HG02623 (cell line): ENCODE measurements around the gene CDHR5.

ENCODE experiments used
- ATAC-seq: cut with Tn5 transposase; IDR thresholded peaks from one replicate; pipeline ENCODE4 v1.9.1; 2021; ENCODE audit warnings: moderate library complexity; ENCODE audit not compliant: unreplicated experiment

Gene CDHR5

GRCh38 chr11:646214-646613 is 21.5 kb upstream of the CDHR5 start:
- ATAC-seq, result no peak

- ATAC-seq, result no peak
Observed at GRCh38 chr11:645536-645935, 20.8 kb upstream of the CDHR5 start.

DNA sequence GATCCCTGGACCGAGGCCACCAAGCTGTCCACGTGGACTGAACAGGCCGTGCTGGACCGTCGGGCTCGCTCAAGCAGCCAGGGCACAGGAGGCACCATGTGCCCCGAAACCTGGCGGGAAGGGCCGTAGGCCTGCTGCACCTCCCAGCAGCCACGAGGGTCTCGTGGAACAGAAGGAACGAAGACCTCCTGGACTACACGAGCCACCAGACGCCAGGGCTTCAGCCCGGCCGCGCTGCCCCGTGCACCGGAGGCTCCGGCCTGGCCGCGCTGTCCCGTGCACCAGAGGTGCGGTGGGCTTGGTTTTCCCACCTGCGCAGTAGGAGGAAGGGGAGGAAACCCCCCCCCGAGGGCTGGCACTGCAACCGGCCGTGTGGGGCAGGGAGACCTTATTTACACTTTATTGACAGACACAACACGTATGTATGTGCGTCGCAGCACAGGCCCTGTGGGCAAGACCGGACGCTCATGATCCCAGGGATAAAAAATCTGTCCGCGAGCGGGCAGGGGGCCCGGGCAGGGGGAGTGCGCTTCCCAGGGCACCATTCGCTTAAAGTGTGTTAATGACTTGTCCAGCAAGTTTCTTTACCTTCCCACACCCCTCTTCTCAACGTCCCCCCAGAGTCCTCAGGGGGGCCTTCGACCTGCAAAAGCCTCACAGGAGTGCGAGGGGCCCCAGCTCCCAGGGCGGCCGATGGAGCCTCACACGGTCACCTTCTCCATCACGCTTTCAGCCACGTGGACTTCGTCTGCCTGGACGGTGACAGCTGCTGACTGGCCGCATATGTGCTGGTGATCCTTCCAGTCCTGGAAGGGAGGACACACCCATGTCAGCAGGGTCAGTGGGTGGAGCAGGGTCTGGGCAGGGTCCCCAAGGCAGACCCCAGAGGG is 19.3 kb upstream of the CDHR5 start:
- no peak for ATAC-seq

GRCh38 chr11:643366-643765 is 18.6 kb upstream of the CDHR5 start:
- ATAC-seq, result no peak

- no peak for ATAC-seq
Observed at GRCh38 chr11:641806-642370, 17.1 kb upstream of the CDHR5 start.

- no peak for ATAC-seq
Observed at GRCh38 chr11:640021-640706, 15.4 kb upstream of the CDHR5 start.

DNA sequence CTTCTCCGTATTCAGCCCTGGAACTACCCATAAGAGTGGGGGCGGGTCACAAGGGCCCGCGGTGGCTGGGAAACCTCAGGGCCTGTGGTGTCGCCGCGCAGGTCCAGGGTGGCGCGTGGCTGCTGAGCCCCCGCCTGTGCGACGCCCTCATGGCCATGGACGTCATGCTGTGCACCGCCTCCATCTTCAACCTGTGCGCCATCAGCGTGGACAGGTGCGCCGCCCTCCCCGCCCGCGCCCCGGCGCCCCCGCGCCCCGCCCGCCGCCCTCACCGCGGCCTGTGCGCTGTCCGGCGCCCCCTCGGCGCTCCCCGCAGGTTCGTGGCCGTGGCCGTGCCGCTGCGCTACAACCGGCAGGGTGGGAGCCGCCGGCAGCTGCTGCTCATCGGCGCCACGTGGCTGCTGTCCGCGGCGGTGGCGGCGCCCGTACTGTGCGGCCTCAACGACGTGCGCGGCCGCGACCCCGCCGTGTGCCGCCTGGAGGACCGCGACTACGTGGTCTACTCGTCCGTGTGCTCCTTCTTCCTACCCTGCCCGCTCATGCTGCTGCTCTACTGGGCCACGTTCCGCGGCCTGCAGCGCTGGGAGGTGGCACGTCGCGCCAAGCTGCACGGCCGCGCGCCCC is 14.7 kb upstream of the CDHR5 start:
- ATAC-seq, result no peak

- no peak for ATAC-seq
Observed at GRCh38 chr11:638631-639331, 14.0 kb upstream of the CDHR5 start.

- no peak for ATAC-seq
Observed at GRCh38 chr11:637593-638521, 13.1 kb upstream of the CDHR5 start.

DNA sequence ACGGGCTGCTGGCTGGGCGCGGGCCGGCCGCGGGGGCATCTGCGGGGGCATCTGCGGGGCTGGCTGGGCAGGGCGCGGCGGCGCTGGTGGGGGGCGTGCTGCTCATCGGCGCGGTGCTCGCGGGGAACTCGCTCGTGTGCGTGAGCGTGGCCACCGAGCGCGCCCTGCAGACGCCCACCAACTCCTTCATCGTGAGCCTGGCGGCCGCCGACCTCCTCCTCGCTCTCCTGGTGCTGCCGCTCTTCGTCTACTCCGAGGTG is 12.5 kb upstream of the CDHR5 start:
- no peak for ATAC-seq

DNA sequence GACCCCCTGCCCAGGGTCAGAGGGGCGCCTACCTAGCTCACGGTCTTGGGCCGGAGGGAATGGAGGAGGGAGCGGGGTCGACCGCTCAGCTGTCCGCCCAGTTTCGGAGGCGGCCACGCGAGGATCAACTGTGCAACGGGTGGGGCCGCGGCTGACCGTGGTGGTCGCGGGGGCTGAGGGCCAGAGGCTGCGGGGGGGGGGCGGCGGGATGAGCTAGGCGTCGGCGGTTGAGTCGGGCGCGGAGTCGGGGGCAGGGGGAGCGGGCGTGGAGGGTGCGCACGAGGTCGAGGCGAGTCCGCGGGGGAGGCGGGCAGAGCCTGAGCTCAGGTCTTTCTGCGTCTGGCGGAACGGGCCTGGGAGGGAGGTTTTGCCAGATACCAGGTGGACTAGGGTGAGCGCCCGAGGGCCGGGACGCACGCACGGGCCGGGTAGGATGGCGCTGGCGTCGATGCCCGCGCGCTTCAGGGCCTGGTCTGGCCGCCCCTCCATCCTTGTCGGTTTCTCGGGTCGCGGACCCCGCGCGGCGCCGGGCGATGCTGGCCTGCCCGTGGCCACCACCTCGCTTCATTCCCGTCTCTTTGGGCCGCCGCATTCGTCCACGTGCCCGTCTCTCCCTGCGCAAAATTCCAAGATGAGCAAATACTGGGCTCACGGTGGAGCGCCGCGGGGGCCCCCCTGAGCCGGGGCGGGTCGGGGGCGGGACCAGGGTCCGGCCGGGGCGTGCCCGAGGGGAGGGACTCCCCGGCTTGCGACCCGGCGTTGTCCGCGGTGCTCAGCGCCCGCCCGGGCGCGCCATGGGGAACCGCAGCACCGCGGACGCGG is 12.0 kb upstream of the CDHR5 start, which contains the start of gene DRD4:
Gene DRD4, plus strand, starts transcription at position 759 of the 822 bp plus-strand sequence. Its CDS starts 36 bp downstream, at position 795.
- no peak for ATAC-seq

- no peak for ATAC-seq
Observed at GRCh38 chr11:635945-636510, 11.3 kb upstream of the CDHR5 start.

- no peak for ATAC-seq
Observed at GRCh38 chr11:630871-631270, 6.1 kb upstream of the CDHR5 start.

DNA sequence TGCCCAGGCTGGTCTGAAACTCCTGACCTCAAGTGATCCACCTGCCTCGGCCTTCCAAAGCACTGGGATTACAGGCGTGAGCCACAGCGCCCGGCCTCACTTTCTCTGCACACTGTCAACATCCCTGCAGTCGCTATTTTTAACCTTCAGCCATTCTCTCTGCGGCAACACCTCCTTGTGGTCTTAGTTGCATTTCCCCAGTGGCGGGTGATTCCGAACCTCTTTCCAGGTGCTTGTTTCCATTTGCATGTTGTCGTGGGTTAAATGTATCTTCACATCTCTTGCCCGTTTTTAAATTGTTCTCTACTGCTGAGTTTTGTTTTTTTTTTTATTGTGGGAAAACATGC is 4.5 kb upstream of the CDHR5 start:
- no peak for ATAC-seq

DNA sequence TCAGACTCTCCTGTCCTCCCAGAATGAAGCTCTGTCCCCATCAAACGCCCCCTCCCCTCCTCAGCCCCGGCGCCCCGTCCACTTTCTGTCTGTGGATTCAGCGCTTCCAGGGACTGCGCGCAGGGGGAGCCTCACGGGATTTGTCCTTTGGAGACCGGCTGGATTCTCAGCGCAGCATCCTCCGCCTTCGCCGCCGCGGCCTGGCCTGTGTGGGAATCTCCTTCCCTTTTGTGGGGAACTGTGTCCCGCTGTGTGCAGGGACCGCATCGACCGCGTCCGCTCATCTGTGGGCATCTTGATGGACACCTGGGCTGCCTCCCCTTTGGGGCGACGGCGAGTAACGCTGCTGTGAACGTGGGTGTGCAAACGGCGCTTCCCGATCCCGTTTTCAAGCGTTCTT is 3.3 kb upstream of the CDHR5 start:
- ATAC-seq, result no peak

GRCh38 chr11:627308-627576 is 2.5 kb upstream of the CDHR5 start:
- ATAC-seq, result no peak

DNA sequence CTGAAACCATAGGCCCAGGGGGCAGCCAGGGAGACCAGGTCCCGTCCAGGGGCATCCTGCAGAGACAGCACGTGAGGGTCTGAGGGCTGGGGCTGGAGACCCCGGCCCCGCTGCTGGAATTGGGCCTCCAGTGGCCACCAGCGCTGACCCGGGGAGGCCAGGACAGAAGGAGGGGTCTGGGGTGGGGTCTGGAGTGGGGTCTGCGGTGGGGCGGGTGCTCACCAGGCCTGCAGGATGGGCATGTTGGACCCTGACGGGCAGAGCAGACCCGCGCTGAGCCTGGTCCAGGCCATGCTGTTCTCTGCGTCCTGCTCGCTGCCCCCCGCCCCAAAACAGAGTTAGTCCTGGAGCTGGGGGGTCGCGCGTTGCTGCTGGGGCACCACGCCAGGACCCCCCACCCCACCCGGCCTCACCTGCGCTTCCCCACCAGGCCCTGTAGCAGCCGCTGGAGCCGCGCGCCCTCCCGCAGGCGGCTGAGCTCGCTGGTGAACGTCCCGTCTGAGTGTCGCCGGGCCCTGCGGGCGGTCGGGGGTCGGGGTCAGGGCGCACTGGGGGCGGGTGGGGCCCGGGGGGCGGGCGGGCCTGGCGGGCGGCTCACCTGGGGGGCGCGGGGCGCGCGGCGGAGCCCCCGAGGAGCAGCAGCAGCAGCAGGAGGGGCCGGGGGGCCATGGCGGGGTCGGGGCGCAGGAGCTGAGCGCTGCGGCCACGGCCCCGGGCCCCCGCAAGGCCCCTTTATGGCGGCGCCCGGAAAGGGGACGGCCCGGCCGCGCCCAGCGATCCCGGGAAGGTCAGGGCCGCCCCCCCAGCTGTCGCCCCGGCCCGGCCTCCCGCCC is 1.9 kb upstream of the CDHR5 start, which contains the start of gene SCT:
Gene SCT, minus strand, starts transcription at position 707 of the 833 bp plus-strand sequence. Its CDS starts 38 bp downstream, at position 669.
- no peak for ATAC-seq

DNA sequence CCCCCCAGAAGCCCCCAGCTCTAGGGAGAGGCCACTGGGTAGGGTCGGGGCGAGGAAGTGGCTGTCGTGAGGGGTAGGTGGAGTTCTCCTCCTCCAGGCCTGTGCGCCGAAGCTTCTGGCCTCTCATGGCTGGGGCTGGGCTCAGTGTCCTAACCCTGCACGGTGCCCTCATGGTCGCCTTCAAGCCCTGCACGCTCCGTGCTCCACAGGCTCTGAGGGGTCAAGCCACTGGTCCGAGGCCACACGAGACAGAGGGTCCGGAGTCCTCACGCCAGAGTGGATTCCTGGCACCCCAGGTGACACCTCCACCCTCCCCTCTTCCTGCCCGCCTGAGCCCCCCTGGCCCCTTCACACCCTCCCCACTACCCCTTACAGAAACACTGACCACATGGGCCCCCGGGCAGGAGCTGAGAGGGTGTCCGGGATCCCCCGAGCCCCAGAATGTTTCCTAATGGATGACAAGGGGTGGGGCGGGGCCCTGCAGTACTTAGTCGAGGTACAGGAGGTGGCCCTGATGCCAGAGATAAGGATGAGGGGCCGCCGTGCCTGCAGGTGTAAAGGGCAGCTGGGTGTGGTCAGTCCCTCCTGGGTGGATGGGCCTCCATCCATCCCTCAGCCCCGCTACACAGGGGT is 997 bp upstream of the CDHR5 start:
- no peak for ATAC-seq
